Sigmoid colon (tissue), 4 donors: ENCODE data around the gene AQP1.

Experiments used
- EP300 ChIP-seq, 4 donors: sonication (generic); formaldehyde crosslinking; IDR thresholded peaks; one replicate each; pipeline ENCODE4 v1.6.1; 2017; ENCODE audit warnings: antibody characterized with exemption in 4 of 4
- POLR2A ChIP-seq, 2 donors: fragments of 450-650 bp; IDR thresholded peaks; one replicate each; pipeline ENCODE4 v1.6.1; 2016; ENCODE audit warnings: antibody characterized with exemption in 2 of 2, mild to moderate bottlenecking in 2 of 2, moderate library complexity in 2 of 2
- POLR2AphosphoS5 ChIP-seq, 4 donors: sonication (generic); formaldehyde crosslinking; IDR thresholded peaks; one replicate each; pipeline ENCODE4 v1.6.1; 2017; ENCODE audit warnings: antibody characterized with exemption in 4 of 4
- TF ChIP-seq, protein P1 (sequence below), 4 experiments: fragments of 450-650 bp in 3 of 4; fragments of 200-600 bp in 1 of 4; IDR thresholded peaks; one replicate each; pipeline ENCODE4 v1.5.1; 2016 to 2019; ENCODE audit warnings: antibody characterized with exemption in 4 of 4, mild to moderate bottlenecking in 3 of 4, moderate library complexity in 2 of 4

DNA sequence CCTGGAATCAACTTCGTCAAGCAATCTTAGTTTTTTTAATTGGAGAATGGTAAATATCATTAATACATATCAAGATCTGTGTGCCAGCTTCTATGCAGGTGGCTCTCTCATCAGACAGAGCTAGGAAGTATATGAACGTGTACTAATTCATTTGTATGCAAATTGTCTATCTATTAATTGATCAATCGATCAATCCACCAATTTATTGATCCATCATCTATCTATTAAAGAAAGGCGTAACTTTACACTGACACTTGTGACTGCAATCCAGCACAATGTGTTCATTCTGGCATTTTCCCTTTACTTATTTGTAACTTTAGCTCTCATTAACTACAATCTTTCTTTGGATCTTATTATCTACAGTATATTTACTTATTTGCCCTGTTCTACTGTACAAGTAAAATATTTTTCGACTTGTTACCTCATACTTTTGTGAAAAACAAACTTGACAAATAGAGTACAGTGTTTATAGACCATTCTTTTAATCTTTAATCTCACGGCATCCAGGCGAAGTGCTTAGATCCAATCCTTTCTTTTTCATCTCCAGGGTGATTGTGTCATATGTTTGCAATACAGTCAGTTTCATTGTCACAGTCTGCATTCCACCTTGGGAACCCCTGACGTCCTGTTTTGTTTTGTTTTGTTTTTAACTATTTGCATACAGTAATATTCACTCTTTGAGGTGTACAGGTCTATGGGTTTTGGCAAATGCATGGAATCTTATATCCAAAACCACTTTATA, 30.1 kb downstream of the AQP1 start:
- TF ChIP-seq POLR2AphosphoS5 (IDR thresholded peaks at IDR 0.05) (no peak), POLR2A (IDR thresholded peaks at IDR 0.05) (no peak), EP300 (IDR thresholded peaks at IDR 0.05) (no peak)
- TF ChIP-seq, protein P1, sequence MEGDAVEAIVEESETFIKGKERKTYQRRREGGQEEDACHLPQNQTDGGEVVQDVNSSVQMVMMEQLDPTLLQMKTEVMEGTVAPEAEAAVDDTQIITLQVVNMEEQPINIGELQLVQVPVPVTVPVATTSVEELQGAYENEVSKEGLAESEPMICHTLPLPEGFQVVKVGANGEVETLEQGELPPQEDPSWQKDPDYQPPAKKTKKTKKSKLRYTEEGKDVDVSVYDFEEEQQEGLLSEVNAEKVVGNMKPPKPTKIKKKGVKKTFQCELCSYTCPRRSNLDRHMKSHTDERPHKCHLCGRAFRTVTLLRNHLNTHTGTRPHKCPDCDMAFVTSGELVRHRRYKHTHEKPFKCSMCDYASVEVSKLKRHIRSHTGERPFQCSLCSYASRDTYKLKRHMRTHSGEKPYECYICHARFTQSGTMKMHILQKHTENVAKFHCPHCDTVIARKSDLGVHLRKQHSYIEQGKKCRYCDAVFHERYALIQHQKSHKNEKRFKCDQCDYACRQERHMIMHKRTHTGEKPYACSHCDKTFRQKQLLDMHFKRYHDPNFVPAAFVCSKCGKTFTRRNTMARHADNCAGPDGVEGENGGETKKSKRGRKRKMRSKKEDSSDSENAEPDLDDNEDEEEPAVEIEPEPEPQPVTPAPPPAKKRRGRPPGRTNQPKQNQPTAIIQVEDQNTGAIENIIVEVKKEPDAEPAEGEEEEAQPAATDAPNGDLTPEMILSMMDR (IDR thresholded peaks at IDR 0.05) = no peak
